ENCODE data around the gene CORO2B. TPM values are rescaled to one million over a fixed set of nuclear protein-coding genes. Genes with fewer than 3 reads are reported as not detected.

Gene CORO2B
- 28.3 and 32.6 TPM in 2 replicates for total RNA-seq

DNA sequence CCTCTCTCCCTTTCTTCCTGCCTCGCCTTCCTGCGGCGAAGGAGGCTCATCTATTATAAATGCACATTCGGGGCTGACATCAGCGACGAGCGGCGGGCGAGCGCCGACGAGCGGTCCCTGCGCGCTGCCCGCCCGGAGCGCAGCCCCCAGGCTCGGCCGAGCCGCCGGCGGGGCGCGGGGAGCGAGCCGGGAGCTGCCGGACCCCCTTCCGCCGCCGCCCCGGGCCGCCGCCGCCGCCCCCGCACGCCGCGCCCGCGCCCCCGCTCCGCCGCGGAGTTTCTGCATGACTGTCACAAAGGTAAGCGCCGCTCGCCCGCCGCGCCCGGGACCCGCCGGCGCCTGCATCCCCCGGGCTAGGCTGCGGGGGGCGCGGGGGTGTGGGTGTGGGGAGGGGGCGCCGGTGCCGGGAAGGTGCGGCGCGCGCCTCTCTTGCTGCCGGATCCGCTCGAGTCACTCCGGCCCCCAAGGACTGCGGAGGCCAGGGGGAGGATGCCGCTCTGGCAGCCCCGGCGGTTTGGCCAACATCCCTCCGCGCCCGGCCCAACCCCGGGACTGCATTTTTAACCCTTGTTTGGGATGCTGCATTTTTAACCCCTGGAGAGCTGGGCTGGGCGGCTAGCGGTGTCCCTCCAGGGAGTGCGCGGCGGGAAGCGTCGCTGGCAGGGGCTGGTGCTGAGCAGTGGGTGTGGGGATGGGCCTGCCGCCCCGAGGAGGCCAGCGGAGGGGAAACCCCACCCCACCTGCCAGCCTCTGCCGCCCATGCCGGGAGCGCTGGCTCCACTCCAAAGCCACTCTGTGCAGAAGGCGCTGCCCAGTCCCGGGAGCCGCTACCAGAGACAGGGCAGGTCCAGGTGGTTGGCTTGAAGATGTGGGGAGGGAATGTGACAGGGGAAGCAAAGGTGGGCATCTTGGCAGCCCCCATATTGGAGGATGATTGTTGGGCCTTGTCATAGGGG, at the start of gene CORO2B:
TSS of gene CORO2B (plus strand) at position 14 of the 956 bp plus-strand sequence. CDS start at position 284, 270 bp downstream.

Other genes with a start within 250 kb of the CORO2B start
- gene ITGA11, start 146.8 kb upstream of the CORO2B start, total RNA-seq = 0.86 TPM in 1 of 2 replicates, not detected in the other
- 36.0 and 65.7 TPM in 2 replicates for gene ANP32A, start 241.9 kb downstream of the CORO2B start, total RNA-seq

All from myometrial cell (primary cell).